ENCODE measurements around the gene BRK1. TPM values are rescaled to one million over a fixed set of nuclear protein-coding genes. Genes with fewer than 3 reads are reported as not detected.
"Not testable (repeated sequence)": the region's sequence is repeated elsewhere in the genome, so short reads cannot be mapped to it uniquely, and the experiment has no call there.

Gene BRK1
- total RNA-seq, 1 donor from 2014 or later: 126 TPM

- H3K4me1 Mint-ChIP-seq (ENCODE audit: low read depth, unreplicated experiment): no peaks in the 10 kb centered on the region
- no peak overlapping the region for H3K4me3 Mint-ChIP-seq (ENCODE audit: unreplicated experiment)
- peaks cover 4% of the 10 kb centered on the region for H3K9me3 Mint-ChIP-seq (ENCODE audit: unreplicated experiment)
- no peak for TF ChIP-seq CTCF (IDR thresholded peaks at IDR 0.05; ENCODE audit: partially characterized antibody, unreplicated experiment)
- H3K36me3 Mint-ChIP-seq (ENCODE audit: unreplicated experiment): peaks cover 11% of the 10 kb centered on the region
- peaks cover 10% of the 10 kb centered on the region for H3K27me3 Mint-ChIP-seq (ENCODE audit: unreplicated experiment)
- no peak for DNase-seq
- no peak overlapping the region for H3K27ac Mint-ChIP-seq (ENCODE audit: unreplicated experiment)
Observed at GRCh38 chr3:10166213-10166604, 50.7 kb downstream of the BRK1 start.

DNA sequence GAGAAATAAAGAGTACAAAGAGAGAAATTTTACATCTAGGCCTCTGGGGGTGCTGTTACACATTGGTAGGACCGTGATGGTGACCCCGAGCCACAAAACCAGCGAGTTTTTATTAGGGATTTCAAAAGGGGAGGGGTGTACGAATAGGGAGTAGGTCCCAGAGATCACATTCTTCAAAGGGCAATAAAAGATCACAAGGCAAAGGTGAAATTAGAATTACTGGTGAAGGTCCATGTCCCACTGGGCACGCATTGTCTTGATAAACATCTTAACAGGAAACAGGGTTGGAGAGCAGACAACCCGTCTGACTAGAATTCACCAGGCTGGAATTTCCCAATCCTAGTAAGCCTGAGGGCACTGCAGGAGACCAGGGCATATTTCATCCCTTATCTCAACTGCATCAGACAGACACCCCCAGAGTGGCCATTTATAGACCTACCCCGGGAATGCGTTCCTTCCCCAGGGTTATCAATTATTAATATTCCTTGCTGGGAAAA is 53.6 kb downstream of the BRK1 start:
- Mint-ChIP-seq H3K4me1 (ENCODE audit: low read depth, unreplicated experiment) (no peaks in the 10 kb centered on the region), H3K4me3 (ENCODE audit: unreplicated experiment) (no peak overlapping the region), H3K36me3 (ENCODE audit: unreplicated experiment) (peaks cover 11% of the 10 kb centered on the region), H3K27ac (ENCODE audit: unreplicated experiment) (no peak overlapping the region), H3K27me3 (ENCODE audit: unreplicated experiment) (peaks cover 8% of the 10 kb centered on the region), H3K9me3 (ENCODE audit: unreplicated experiment) (peaks cover 4% of the 10 kb centered on the region)
- DNase-seq: no peak
- no peak for TF ChIP-seq CTCF (IDR thresholded peaks at IDR 0.05; ENCODE audit: partially characterized antibody, unreplicated experiment)

- TF ChIP-seq CTCF (IDR thresholded peaks at IDR 0.05; ENCODE audit: partially characterized antibody, unreplicated experiment): no peak
- H3K4me1 Mint-ChIP-seq (ENCODE audit: low read depth, unreplicated experiment): no peaks in the 10 kb centered on the region
- peaks cover 11% of the 10 kb centered on the region for H3K36me3 Mint-ChIP-seq (ENCODE audit: unreplicated experiment)
- H3K27me3 Mint-ChIP-seq (ENCODE audit: unreplicated experiment): peaks cover 8% of the 10 kb centered on the region
- DNase-seq: no peak
- no peak overlapping the region for H3K4me3 Mint-ChIP-seq (ENCODE audit: unreplicated experiment)
- H3K9me3 Mint-ChIP-seq (ENCODE audit: unreplicated experiment): peaks cover 4% of the 10 kb centered on the region
- H3K27ac Mint-ChIP-seq (ENCODE audit: unreplicated experiment): no peak overlapping the region
Observed at GRCh38 chr3:10170915-10171478, 55.5 kb downstream of the BRK1 start.

DNA sequence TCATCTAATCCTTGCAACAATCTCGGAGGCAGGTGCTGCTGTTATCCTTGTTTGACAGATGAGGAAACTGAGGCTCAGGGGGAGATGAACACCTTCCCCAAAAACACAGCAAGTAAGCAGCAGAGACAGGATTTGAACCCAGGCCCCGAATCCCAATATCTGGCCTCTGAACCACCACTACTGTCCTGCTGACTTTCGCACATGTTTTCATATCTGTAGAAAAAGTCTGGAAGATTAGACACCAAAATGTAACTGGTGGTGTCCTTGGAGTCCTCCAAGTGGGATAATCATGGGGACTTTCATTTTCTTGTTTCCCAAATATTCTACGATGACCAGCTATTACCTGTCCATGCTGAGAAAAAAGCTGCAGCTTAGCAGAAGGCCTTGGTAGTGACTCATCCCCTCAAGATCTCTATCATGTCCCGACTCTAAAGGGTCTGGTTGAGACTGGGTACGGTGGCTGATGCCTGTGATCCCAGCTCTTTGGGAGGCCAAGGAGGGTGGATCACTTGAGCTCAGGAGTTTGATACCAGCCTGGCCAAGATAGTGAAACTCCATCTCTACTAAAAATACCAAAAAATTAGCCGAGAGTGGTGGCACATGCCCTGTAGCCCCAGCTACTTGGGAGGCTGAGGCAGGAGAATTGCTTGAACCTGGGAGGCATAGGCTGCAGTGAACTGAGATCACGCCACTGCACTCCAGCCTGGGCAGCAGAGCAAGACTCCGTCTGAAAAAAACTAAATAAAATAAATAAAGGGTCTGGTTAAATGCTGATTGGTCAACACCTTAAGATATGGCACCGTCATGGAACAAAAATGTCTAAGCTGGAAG is 57.8 kb downstream of the BRK1 start:
- Mint-ChIP-seq H3K36me3 (ENCODE audit: unreplicated experiment) (peaks cover 11% of the 10 kb centered on the region), H3K4me1 (ENCODE audit: low read depth, unreplicated experiment) (no peaks in the 10 kb centered on the region), H3K9me3 (ENCODE audit: unreplicated experiment) (peaks cover 4% of the 10 kb centered on the region), H3K27me3 (ENCODE audit: unreplicated experiment) (peaks cover 3% of the 10 kb centered on the region), H3K4me3 (ENCODE audit: unreplicated experiment) (no peak overlapping the region), H3K27ac (ENCODE audit: unreplicated experiment) (no peak overlapping the region)
- no peak for DNase-seq
- no peak for TF ChIP-seq CTCF (IDR thresholded peaks at IDR 0.05; ENCODE audit: partially characterized antibody, unreplicated experiment)

DNA sequence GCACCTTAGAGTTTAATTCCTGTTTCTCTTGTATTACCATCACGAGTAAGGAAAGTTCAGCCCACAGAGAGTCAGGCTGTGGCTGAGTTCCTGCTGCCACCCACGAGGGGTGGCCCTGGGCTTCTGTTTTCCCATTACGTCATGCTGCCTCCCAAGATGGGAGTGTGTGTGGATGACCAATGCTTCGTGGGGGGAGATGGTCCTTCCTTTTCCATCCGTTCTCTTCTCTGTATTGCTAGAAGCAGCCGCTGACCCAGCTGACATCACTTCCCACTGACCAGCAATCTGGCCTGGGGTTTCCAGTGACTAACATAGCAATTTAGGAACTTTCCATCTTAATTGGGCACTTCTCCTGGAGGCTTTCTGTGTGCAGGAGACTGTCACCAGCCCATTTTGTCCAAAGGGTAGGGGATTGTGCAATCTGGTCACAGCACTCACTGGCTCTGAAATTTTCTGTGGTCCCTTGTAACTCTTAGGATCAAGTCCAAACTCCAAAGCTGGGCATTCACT is 58.5 kb downstream of the BRK1 start:
- Mint-ChIP-seq H3K4me1 (ENCODE audit: low read depth, unreplicated experiment) (no peaks in the 10 kb centered on the region), H3K4me3 (ENCODE audit: unreplicated experiment) (no peak overlapping the region), H3K9me3 (ENCODE audit: unreplicated experiment) (peaks cover 2% of the 10 kb centered on the region), H3K27me3 (ENCODE audit: unreplicated experiment) (peaks cover 3% of the 10 kb centered on the region), H3K36me3 (ENCODE audit: unreplicated experiment) (peaks cover 6% of the 10 kb centered on the region), H3K27ac (ENCODE audit: unreplicated experiment) (no peak overlapping the region)
- no peak for DNase-seq
- no peak for TF ChIP-seq CTCF (IDR thresholded peaks at IDR 0.05; ENCODE audit: partially characterized antibody, unreplicated experiment)

GRCh38 chr3:10175334-10175733 is 59.9 kb downstream of the BRK1 start:
- H3K27ac Mint-ChIP-seq (ENCODE audit: unreplicated experiment); DNase-seq; H3K36me3 Mint-ChIP-seq (ENCODE audit: unreplicated experiment); H3K4me3 Mint-ChIP-seq (ENCODE audit: unreplicated experiment); H3K27me3 Mint-ChIP-seq (ENCODE audit: unreplicated experiment); H3K9me3 Mint-ChIP-seq (ENCODE audit: unreplicated experiment); H3K4me1 Mint-ChIP-seq (ENCODE audit: low read depth, unreplicated experiment): not testable (repeated sequence)

GRCh38 chr3:10176150-10176549 is 60.7 kb downstream of the BRK1 start:
- H3K27me3 Mint-ChIP-seq (ENCODE audit: unreplicated experiment); H3K4me3 Mint-ChIP-seq (ENCODE audit: unreplicated experiment); H3K4me1 Mint-ChIP-seq (ENCODE audit: low read depth, unreplicated experiment); H3K27ac Mint-ChIP-seq (ENCODE audit: unreplicated experiment); H3K36me3 Mint-ChIP-seq (ENCODE audit: unreplicated experiment); DNase-seq; H3K9me3 Mint-ChIP-seq (ENCODE audit: unreplicated experiment): not testable (repeated sequence)
